HK-2 (cell line): ENCODE results near the gene DVL1.

ENCODE experiments used
- DNase-seq: peaks from one replicate; pipeline ENCODE4 v3.0.0-alpha.2; 2018; ENCODE audit not compliant: unreplicated experiment

DVL1 gene

GRCh38 chr1:1341549-1342021 lies 7.6 kb downstream of the DVL1 start:
- no peak for DNase-seq

DNA sequence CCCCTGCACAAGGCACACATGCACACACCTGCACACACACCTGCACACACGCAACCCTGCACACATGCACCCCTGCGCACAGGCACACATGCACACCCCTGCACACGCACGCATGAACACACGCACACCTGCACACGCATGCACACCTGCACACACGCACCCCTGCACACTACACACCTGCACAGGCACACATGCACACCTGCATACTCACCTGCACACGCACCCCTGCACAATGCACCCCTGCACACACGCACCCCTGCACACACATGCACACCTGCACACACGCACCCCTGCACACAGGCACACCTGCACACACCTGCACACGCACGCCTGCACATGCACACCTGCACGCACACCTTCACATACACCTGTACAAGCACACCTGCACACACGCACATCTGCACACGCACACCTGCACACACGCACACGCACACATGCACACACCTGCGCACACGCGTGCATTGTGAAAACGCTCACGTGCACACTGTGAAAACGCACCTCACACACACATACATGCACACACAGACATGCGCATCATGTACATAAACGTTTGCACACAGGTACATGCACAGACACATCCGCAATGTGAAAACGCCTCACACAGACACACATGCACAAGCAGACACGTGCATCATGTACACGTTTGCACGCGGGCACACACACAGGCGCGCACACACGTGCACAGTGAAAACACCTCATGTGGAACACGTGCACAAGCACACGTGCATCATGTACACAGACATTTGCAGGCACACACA lies 8.2 kb downstream of the DVL1 start:
- DNase-seq, result no peak

- DNase-seq, result no peak
Measured at GRCh38 chr1:1340185-1340584, 9.0 kb downstream of the DVL1 start.

DNA sequence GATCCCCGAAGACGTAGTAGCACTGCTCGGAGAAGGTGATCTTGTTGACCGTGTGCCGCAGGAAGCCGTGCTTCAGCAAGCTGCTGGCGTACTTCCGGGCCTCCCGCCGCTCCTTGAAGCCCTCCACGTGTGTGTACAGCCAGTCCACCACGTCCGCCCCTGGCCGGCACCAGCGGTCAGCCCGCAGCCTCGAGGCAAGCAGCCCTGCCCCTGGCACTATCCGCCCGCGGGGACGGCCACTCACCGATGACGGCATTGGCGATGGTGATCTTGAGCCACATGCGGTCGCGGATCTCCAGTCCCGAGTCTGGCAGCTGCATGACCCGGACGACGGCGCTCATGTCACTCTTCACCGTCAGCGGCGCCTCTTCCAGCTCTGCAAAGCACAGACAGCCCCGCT lies 10.9 kb downstream of the DVL1 start:
- DNase-seq, result no peak

DNA sequence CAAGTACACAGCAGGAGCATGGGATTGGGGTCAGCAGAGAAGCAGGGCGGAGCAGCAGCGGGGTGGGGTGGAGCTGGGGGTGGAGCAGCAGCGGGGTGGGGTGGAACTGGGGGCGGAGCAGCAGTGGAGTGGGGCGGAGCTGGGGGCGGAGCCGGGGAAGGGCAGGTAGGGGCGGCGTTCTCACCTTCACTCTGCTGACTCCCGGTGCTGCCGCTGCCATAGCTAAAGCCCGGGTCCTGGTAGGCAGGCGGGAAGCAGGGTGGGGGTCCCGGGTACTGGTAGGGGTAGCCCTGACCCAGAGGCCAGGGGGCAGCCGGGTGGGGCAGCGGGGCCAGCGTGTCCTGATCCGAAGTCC lies 11.4 kb downstream of the DVL1 start:
- no peak for DNase-seq

DNA sequence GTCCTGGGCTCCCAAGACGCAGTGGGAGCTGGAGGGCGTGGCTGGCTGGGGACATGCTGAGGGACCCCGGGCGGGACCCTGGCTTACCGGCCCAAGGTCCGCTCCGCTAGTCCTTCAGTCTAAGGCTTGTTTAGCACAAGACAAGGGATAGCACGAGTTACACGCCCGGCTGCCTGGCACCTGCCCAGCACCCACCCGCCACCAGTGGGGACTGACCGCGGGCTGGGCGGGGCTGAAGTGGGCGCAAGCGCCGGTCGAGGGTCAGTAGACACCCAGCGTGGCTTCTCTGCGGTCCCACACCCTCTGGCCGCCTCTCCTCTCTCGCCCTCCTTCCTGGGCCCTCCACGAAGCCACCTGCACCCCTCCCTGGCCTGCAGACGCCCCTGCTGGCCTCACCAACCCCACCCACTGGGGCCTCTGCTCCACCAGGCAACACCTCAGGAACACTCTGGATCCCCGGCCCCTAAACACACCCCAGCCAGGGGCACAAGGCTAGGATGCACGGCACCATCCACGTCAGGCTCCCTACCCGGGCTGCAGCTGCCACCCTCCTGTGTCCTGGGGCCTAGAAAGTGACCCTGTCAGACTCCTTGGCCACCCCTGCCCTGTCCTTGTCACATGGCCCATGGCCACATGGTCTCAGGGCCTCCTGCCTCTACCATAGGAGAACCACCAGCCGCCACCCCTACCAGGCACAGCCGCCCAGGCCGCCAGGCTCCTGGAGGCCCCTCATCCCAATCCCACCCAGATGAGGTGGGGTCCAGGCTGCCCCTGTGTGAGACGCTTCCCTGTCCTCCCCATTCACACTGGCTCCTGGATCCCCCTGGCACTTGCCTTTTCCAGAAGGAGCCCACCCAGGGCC lies 12.1 kb downstream of the DVL1 start:
- no peak for DNase-seq

DNA sequence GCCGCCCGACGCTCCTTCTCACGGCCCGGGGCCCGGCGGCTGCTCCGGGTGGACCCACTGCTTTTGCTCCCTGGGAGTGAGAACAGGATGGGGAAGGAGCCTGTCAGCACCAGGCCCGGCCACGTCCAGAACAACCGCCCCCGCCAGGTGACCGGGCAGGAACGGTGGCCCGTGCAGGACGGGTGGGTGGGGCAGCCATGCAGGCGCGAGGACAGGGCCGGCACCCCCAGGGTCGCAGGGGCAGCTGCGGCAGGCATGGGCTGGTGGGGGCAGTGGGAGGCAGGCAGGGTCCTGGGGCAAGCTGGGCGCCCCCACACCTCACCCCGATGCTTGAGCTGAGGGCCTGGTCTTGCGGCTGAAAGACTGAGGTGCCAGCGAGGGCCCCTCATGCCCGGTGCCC lies 12.8 kb downstream of the DVL1 start:
- DNase-seq, result no peak

DNA sequence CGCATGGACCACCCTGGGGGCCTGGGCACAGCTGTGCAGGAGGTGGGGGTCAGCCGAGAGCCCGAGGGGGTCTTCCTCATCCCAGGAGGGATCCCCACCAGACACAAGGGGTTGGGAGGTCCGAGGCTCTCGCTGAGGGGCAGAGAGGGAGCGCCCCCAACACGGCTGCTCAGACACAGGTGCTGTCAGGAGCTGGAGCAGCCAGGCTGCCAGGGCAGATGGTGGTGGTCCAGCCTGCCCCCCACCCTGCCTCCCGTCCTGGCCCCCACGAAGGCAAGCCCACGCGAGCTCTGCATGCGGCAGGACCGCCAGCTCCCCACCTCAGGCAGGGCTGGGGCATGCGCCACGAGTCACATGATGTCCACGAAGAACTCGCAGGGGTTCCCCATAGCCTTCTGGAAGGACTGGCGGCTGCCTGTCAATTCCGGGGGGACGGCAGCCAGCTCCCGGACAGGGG lies 13.4 kb downstream of the DVL1 start:
- DNase-seq, result no peak

- no peak for DNase-seq
Measured at GRCh38 chr1:1335283-1335682, 13.9 kb downstream of the DVL1 start.

DNA sequence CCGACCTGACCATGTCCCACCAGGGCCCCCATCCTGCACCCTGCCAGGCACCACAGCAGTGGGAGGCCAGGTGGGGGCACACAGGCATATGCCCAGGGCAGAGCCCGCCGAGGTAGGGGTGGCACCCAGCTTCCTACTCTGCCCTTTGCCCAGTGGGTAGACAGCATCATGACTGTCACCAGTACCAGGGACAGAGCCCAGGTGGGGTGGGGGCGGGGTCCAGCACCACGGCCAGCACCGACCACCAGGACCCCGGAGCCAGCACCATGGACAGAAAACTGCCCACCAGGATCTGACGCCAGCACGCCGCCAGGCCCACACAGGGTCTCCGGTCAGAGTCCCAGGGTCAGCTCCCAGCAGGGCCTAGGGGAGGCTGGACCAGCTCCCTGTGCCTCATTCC lies 14.4 kb downstream of the DVL1 start:
- no peak for DNase-seq

DNA sequence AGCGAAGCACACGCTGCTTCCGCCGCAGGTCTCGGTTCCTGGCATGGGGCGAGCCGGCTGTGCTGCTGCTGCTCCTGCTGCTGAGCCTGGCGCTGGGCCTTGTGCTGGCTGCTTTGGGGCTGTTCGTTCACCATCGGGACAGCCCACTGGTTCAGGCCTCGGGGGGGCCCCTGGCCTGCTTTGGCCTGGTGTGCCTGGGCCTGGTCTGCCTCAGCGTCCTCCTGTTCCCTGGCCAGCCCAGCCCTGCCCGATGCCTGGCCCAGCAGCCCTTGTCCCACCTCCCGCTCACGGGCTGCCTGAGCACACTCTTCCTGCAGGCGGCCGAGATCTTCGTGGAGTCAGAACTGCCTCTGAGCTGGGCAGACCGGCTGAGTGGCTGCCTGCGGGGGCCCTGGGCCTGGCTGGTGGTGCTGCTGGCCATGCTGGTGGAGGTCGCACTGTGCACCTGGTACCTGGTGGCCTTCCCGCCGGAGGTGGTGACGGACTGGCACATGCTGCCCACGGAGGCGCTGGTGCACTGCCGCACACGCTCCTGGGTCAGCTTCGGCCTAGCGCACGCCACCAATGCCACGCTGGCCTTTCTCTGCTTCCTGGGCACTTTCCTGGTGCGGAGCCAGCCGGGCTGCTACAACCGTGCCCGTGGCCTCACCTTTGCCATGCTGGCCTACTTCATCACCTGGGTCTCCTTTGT lies 15.5 kb downstream of the DVL1 start:
- no peak for DNase-seq

- DNase-seq, result no peak
Measured at GRCh38 chr1:1332774-1333480, 16.3 kb downstream of the DVL1 start.

DNA sequence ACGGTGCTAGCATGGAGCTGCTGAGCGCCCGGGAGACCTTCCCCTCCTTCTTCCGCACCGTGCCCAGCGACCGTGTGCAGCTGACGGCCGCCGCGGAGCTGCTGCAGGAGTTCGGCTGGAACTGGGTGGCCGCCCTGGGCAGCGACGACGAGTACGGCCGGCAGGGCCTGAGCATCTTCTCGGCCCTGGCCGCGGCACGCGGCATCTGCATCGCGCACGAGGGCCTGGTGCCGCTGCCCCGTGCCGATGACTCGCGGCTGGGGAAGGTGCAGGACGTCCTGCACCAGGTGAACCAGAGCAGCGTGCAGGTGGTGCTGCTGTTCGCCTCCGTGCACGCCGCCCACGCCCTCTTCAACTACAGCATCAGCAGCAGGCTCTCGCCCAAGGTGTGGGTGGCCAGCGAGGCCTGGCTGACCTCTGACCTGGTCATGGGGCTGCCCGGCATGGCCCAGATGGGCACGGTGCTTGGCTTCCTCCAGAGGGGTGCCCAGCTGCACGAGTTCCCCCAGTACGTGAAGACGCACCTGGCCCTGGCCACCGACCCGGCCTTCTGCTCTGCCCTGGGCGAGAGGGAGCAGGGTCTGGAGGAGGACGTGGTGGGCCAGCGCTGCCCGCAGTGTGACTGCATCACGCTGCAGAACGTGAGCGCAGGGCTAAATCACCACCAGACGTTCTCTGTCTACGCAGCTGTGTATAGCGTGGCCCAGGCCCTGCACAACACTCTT lies 17.0 kb downstream of the DVL1 start:
- no peak for DNase-seq

- no peak for DNase-seq
Measured at GRCh38 chr1:1331068-1331965, 17.9 kb downstream of the DVL1 start, which contains the start of gene TAS1R3. TSS of gene TAS1R3 (plus strand) at chr1:1331280. CDS start at chr1:1331346, 66 bp downstream.

DNA sequence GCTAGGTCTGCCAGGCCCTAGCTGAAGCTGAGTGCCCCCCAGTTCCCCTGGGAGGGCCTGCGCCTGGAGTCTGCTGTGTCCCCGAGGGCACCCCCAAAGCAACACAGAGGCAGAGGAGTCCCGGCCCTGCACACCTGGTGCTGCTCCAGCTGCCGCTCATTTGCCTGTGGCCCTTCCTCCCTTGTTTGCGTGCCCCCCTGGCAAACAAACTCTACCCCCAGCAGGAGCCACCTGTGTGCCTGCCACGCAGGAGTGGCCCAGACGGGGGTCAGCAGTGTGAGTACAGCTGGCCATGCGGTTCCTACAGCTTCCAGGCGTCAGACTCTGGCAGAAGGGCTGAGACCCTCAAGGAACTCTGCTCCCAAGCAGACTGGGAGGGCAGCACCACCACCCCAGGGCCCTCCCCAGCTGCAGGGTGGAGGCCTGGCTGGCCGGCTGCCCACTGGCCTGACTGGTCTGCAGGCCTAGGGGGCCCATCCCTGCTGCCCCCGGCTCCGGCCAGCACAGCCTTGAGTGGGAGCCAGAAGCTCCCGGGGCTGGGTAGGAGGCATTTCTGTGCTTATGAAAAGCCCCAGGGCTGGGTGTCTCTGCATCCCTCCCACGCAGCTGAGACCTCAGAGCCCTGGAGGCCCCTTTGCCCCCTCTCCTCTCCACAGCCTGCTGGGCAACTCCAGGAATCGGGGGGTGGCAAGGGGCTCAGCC lies 18.7 kb downstream of the DVL1 start:
- no peak for DNase-seq

DNA sequence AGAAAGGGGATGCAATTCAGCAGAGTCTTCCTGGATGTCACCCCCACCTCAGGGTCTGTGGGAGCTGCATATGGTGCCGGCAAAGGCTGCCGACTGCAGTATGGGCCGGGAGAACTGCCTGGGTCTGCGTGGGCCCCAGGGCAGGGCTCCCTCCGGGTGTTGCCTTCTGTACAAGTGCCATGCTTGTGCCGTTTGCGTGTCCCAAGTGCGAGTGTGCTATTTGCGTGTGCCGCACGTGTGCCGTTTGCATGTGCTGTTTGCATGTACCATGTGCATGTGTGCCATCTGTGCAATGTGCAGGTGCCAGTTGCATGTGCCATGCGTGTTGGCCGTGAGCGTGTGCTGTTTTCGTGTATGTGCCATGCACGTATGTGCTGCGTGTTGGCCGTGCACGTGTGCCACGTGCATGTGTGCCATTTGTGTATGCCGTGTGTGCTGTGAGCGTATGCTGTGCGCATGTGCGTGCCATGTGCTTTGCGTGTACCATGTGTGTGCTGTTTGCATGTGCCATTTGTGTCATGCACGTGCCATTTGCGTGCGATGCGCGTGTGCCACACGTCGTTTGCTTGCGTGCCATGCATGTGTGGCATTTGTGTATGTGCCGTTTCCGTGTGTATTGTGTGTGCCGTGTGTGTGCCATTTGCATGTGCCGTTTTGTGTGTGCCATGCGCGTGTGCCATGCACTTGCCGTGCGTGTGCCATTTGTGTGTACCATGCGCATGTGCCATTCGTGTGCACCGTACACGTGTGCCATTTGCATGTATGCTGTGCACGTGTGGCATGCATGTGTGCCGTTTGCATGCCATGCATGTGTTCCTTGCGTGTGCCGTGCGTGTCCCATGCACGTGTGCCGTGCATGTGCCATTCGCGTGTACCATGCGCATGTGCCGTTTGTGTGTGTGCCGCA lies 19.7 kb downstream of the DVL1 start:
- DNase-seq, result no peak

DNA sequence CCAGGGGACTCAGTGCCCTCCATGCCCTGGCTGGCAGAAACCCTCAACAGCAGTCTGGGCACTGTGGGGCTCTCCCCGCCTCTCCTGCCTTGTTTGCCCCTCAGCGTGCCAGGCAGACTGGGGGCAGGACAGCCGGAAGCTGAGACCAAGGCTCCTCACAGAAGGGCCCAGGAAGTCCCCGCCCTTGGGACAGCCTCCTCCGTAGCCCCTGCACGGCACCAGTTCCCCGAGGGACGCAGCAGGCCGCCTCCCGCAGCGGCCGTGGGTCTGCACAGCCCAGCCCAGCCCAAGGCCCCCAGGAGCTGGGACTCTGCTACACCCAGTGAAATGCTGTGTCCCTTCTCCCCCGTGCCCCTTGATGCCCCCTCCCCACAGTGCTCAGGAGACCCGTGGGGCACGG lies 21.0 kb downstream of the DVL1 start:
- DNase-seq, result no peak

DNA sequence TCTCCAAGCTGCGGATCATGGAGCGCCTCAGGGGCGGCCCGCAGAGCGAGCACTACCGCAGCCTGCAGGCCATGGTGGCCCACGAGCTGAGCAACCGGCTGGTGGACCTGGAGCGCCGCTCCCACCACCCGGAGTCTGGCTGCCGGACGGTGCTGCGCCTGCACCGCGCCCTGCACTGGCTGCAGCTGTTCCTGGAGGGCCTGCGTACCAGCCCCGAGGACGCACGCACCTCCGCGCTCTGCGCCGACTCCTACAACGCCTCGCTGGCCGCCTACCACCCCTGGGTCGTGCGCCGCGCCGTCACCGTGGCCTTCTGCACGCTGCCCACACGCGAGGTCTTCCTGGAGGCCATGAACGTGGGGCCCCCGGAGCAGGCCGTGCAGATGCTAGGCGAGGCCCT lies 21.9 kb downstream of the DVL1 start:
- DNase-seq, result no peak
